Measurements from ENCODE around the gene EIF1AY. TPM values are rescaled to one million over a fixed set of nuclear protein-coding genes. Genes with fewer than 3 reads are reported as not detected.
"Not testable (repeated sequence)": the region's sequence is repeated elsewhere in the genome, so short reads cannot be mapped to it uniquely, and the experiment has no call there.

The EIF1AY gene
- total RNA-seq, 1 donor = 1.7 TPM

DNA sequence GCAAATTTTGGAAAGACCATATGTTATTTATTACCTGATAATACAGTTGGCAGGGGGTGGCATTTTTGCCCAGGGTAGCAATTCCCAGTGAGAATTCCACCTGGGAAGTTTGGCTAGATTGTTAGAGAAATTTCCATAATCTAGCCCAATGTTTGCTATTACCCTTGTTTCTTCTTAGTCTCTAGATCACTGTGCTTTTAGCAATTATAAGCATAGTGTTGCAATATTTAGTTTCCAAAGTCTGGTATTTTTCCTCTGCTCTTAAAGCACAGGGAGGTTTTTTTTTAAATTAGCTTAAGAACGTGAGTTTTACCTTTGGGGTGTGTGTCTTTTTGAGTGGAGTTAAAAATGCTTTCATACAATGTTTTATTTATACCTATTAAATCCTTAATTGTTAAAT, 26.3 kb upstream of the EIF1AY start:
- TF ChIP-seq, protein P1, sequence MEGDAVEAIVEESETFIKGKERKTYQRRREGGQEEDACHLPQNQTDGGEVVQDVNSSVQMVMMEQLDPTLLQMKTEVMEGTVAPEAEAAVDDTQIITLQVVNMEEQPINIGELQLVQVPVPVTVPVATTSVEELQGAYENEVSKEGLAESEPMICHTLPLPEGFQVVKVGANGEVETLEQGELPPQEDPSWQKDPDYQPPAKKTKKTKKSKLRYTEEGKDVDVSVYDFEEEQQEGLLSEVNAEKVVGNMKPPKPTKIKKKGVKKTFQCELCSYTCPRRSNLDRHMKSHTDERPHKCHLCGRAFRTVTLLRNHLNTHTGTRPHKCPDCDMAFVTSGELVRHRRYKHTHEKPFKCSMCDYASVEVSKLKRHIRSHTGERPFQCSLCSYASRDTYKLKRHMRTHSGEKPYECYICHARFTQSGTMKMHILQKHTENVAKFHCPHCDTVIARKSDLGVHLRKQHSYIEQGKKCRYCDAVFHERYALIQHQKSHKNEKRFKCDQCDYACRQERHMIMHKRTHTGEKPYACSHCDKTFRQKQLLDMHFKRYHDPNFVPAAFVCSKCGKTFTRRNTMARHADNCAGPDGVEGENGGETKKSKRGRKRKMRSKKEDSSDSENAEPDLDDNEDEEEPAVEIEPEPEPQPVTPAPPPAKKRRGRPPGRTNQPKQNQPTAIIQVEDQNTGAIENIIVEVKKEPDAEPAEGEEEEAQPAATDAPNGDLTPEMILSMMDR (IDR thresholded peaks at IDR 0.05; ENCODE audit: insufficient read depth, low read depth, low read length) = no peak

DNA sequence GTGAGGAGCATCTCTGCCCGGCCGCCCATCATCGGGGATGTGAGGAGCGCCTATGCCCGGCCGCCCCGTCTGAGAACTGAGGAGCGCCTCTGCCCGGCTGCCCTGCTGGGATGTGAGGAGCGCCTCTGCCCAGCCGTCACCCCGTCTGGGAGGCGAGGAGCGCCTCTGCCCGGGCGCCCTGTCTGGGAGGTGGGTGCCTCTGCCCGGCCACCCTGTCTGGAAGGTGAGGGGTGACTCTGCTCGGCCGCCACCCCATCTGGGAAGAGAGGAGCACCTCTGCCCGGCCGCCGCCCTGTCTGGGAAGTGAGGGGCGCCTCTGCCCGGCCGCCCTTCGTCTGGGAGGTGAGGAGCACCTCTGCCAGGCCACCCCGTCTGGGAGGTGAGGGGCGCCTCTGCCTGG, 23.7 kb upstream of the EIF1AY start:
- H3K4me3 ChIP-seq (ENCODE audit: low read depth, low read length) = no peak overlapping the region
- TF ChIP-seq, protein P1 (IDR thresholded peaks at IDR 0.05; ENCODE audit: insufficient read depth, low read depth, low read length) = no peak
- no peak for DNase-seq (ENCODE audit: low read depth)

More for the DNA sequence above, 26.3 kb upstream of the EIF1AY start:
- DNase-seq (ENCODE audit: low read depth) = no peak
- no peak overlapping the region for H3K4me3 ChIP-seq (ENCODE audit: low read depth, low read length)

DNA sequence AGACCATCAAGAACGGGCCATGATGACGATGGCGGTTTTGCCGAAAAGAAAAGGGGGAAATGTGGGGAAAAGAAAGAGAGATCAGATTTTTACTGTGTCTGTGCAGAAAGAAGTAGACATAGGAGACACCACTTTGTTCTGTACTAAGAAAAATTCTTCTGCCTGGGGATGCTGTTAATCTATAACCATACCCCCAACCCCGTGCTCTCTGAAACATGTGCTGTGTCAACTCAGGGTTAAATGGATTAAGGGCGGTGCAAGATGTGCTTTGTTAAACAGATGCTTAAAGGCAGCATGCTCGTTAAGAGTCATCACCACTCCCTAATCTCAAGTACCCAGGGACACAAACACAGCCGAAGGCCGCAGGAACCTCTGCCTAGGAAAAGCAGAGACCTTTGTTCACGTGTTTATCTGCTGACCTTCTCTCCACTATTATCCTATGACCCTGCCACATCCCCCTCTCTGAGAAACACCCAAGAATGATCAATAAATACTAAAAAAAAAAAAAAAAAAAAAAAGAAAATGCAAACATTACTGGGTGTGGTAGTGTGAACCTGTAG, 22.7 kb upstream of the EIF1AY start:
- not testable (repeated sequence) for DNase-seq (ENCODE audit: low read depth); H3K4me3 ChIP-seq (ENCODE audit: low read depth, low read length)

DNA sequence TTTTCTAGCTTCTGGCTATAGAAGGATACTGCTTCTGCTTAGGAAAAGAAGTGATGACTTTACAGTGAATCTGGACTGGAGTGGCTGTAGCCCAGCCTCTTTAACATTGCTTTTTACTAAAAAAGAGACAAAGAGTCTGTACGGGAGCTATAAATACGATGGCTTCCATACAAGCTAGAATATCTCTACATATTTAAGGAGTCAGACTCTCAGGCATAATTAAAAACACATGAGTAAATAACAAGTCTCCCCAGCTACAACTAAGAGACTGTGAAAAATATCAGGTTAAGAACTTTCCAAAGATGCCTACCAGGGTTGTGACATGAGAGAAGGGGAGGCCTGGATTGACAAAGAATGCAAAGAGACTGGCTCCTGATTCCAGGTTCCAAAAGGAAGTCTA, 19.8 kb upstream of the EIF1AY start:
- no peak overlapping the region for H3K4me3 ChIP-seq (ENCODE audit: low read depth, low read length)
- TF ChIP-seq, protein P1 (IDR thresholded peaks at IDR 0.05; ENCODE audit: insufficient read depth, low read depth, low read length) = no peak
- no peak for DNase-seq (ENCODE audit: low read depth)

DNA sequence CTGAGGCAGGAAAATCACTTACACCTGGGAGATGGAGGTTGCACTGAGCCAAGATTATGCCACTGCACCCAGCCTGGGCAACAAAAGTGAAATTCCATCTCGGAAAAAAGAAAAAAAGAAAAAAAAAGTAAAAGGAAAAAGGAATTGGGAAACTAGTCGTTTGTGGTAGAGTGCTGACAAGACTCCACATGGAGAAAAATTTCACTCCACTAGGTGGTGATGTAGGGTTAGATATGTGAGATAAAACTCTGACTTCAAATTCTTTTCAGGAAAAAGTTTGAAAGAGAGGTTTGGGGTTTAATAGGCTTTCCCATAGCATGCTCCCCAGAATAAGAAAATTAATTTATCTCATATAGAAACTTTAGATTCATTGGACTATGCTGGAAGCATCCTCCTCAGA, 16.9 kb upstream of the EIF1AY start:
- no peak overlapping the region for H3K4me3 ChIP-seq (ENCODE audit: low read depth, low read length)
- TF ChIP-seq, protein P1 (IDR thresholded peaks at IDR 0.05; ENCODE audit: insufficient read depth, low read depth, low read length) = peak; percentile 40
- DNase-seq (ENCODE audit: low read depth) = no peak

DNA sequence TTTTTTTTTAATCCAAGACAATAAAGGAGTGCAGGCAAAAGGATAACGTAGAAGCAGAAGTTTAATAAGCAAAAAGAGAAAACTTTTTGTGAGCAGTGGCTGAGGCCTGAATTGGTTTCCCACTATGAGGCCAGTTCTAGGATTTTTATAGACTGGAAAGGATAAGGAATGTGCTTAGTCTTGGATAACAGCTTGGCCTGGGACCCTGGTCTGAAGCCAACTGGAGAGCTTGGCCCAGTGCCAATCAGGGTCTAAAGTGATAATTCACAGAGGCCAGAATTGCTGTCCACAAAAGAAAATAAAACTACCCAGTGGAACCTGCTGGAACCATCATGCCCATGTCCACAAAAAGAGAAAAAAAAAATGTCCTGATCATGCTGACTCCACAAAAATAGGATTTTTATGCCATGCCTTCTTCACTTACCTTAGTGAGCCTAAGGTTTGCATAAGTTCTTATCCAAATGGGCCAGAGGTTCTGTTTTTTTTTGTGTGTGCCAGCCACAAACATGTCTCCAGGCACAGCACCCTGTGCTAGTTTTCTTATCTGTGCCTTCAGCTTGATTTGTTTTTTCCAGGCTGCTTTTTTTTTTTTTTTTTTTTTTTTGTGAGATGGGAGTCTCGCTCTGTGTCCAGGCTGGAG, 15.6 kb upstream of the EIF1AY start:
- H3K4me3 ChIP-seq (ENCODE audit: low read depth, low read length) = no peak overlapping the region
- TF ChIP-seq, protein P1 (IDR thresholded peaks at IDR 0.05; ENCODE audit: insufficient read depth, low read depth, low read length) = no peak
- no peak for DNase-seq (ENCODE audit: low read depth)

DNA sequence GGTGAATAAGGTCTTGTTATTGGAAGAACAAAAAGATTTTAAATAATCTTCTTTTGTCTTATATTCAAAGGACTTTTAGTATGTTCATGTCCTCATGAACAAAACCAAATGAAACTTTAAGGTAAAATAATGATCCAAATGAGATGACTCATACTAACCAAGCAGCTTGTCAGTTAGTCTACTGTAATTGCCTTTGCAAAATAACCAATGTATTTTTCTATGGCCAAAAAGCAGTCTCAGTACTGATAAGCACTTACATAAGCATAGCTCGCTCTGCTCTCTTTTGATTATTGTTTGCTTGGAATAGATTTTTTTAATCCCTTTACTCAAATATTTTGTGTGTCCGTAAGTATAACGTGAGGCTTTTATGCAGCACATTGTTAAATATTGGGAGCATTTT, 4.3 kb upstream of the EIF1AY start:
- TF ChIP-seq, protein P1 (IDR thresholded peaks at IDR 0.05; ENCODE audit: insufficient read depth, low read depth, low read length) = no peak
- H3K4me3 ChIP-seq (ENCODE audit: low read depth, low read length) = no peak overlapping the region

More for the DNA sequence above, 4.3 kb upstream of the EIF1AY start:
- DNase-seq (ENCODE audit: low read depth) = no peak

Data from fibroblast of villous mesenchyme (primary cell).